Mucosa of stomach (tissue), 1 donor: ENCODE measurements around the gene RNF217.

Source experiments
- H3K27me3 ChIP-seq: one replicate; pipeline ENCODE4 v1.7.0; 2013; ENCODE audit warnings: mild to moderate bottlenecking, low read length; ENCODE audit not compliant: control insufficient read depth, insufficient read depth
- H3K36me3 ChIP-seq: one replicate; pipeline ENCODE4 v1.7.0; 2013; ENCODE audit warnings: low read length; ENCODE audit not compliant: control insufficient read depth, insufficient read depth
- H3K4me1 ChIP-seq: one replicate; pipeline ENCODE4 v1.7.0; 2013; ENCODE audit warnings: mild to moderate bottlenecking, low read length; ENCODE audit not compliant: control insufficient read depth, insufficient read depth
- H3K4me3 ChIP-seq: one replicate; pipeline ENCODE4 v1.7.0; 2013; ENCODE audit warnings: low read length
- H3K9ac ChIP-seq: one replicate; pipeline ENCODE4 v1.7.0; 2013; ENCODE audit warnings: mild to moderate bottlenecking, low read length, moderate library complexity
- H3K9me3 ChIP-seq: one replicate; pipeline ENCODE4 v1.7.0; 2013; ENCODE audit warnings: mild to moderate bottlenecking, low read length, moderate library complexity; ENCODE audit not compliant: control insufficient read depth
- donor health status: Pancreatic carcinoma.

The RNF217 gene

GRCh38 chr6:125009578-125009977 lies 47.3 kb downstream of the RNF217 start:
- Histone ChIP-seq H3K27me3 (no peaks in the 10 kb centered on the region), H3K4me3 (no peak overlapping the region), H3K36me3 (no peaks in the 10 kb centered on the region), H3K9ac (no peak overlapping the region), H3K9me3 (no peaks in the 10 kb centered on the region), H3K4me1 (peaks cover 8% of the 10 kb centered on the region)

- Histone ChIP-seq H3K4me1 (peaks cover 7% of the 10 kb centered on the region), H3K4me3 (no peak overlapping the region), H3K9ac (no peak overlapping the region), H3K36me3 (no peaks in the 10 kb centered on the region), H3K9me3 (no peaks in the 10 kb centered on the region), H3K27me3 (no peaks in the 10 kb centered on the region)
Measured at GRCh38 chr6:125013938-125014660, 51.9 kb downstream of the RNF217 start.

DNA sequence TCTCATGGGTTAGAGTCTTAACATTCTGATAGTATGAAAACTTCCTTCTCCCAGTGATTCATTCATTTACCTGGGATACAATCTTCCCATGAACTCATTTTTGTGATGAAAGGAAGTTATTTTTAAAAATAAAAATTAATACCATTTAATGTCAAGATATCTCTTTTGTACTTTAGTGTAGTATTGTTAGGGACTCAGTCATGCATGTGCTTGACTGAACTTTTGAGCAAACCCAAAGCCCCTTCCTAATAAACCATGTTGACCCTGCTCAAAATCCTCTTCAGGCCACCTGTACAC lies 52.4 kb downstream of the RNF217 start:
- no peak overlapping the region for H3K4me3 ChIP-seq
- H3K36me3 ChIP-seq, result no peaks in the 10 kb centered on the region
- H3K9me3 ChIP-seq, result no peaks in the 10 kb centered on the region
- H3K27me3 ChIP-seq, result no peaks in the 10 kb centered on the region
- H3K4me1 ChIP-seq, result peaks cover 2% of the 10 kb centered on the region
- no peak overlapping the region for H3K9ac ChIP-seq

DNA sequence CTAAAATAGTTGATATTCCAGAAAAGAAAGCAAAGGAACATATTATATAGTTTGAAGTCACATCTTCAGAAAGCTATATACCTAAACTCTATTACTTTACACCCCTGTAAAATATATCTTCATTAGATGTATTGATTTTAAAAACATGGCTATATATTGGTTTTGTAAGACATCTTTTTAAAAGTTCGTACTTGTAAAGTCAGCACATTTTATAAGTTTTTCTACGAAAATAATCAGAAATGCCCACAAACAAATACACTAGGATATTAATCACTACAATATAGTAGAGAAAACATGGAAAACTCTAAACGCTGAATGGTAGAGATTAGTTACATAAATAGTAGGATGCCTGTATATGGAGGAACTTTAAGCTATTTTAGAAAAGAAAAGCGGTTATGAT lies 52.9 kb downstream of the RNF217 start:
- no peaks in the 10 kb centered on the region for H3K4me1 ChIP-seq
- H3K36me3 ChIP-seq, result no peaks in the 10 kb centered on the region
- H3K4me3 ChIP-seq, result no peak overlapping the region
- H3K27me3 ChIP-seq, result no peaks in the 10 kb centered on the region
- H3K9me3 ChIP-seq, result no peaks in the 10 kb centered on the region
- H3K9ac ChIP-seq, result no peak overlapping the region

DNA sequence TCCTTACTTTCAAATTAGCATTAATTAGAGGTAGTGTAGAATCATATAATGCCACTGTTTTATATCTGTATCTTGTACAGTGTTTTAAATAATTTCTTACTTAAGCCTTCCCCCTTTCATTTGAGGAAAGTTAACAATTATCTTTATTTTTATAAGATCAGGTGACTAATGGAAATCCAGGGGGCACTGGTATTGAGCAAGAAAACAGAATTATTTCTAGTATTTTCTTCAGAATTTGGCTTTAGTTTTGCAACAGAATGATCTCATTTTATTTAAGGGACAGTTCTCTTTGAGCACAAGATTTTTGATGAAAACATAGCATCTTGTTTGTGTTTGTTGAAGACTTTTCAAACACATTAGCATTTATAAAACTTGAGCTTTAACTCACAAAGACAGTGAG lies 55.9 kb downstream of the RNF217 start:
- no peaks in the 10 kb centered on the region for H3K27me3 ChIP-seq
- H3K36me3 ChIP-seq, result no peaks in the 10 kb centered on the region
- no peak overlapping the region for H3K9ac ChIP-seq
- no peaks in the 10 kb centered on the region for H3K9me3 ChIP-seq
- no peaks in the 10 kb centered on the region for H3K4me1 ChIP-seq
- H3K4me3 ChIP-seq, result no peak overlapping the region

DNA sequence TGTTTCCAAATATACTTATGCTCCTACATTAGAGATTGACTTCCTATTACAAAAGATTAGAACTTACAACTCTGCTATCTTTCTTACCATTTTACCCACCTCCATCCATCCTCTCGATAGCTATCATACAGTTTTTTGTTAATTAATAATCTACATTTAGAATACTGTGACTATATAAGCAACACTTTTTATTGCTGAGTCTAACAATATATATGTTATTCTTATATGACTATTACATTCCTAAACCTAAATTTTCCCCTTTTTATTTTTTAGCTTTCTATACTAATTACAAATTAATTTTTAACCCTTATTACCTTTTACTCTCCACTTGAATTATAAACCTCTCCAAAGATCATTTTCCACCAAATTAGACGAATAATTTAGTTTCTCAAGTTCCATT lies 57.0 kb downstream of the RNF217 start:
- Histone ChIP-seq H3K9me3 (no peaks in the 10 kb centered on the region), H3K27me3 (no peaks in the 10 kb centered on the region), H3K36me3 (no peaks in the 10 kb centered on the region), H3K9ac (no peak overlapping the region), H3K4me3 (no peak overlapping the region), H3K4me1 (no peaks in the 10 kb centered on the region)

DNA sequence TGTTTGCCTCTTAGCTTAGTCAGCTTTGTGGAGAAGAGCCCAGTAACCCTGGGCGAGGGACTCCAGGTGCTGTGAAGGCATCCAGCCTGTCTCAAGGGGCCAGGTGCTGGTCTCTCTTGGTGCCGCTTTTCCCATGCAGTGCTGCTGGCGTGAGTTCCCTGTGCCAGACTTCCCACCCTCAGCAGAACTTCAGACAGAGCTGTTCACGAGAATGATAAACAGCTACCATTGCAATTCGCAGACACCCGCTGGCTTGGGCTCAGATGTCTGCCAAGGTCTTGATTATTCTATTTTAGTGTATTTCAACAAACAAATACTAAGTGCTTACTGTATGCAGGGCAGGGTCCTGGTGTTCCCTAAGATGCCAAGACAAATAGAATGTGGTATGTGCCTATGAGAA lies 57.7 kb downstream of the RNF217 start:
- Histone ChIP-seq H3K36me3 (no peaks in the 10 kb centered on the region), H3K27me3 (no peaks in the 10 kb centered on the region), H3K9ac (no peak overlapping the region), H3K4me3 (no peak overlapping the region), H3K4me1 (no peaks in the 10 kb centered on the region), H3K9me3 (no peaks in the 10 kb centered on the region)

GRCh38 chr6:125020385-125020784 lies 58.1 kb downstream of the RNF217 start:
- no peaks in the 10 kb centered on the region for H3K27me3 ChIP-seq
- no peak overlapping the region for H3K4me3 ChIP-seq
- H3K36me3 ChIP-seq, result no peaks in the 10 kb centered on the region
- no peaks in the 10 kb centered on the region for H3K9me3 ChIP-seq
- no peak overlapping the region for H3K9ac ChIP-seq
- H3K4me1 ChIP-seq, result no peaks in the 10 kb centered on the region

DNA sequence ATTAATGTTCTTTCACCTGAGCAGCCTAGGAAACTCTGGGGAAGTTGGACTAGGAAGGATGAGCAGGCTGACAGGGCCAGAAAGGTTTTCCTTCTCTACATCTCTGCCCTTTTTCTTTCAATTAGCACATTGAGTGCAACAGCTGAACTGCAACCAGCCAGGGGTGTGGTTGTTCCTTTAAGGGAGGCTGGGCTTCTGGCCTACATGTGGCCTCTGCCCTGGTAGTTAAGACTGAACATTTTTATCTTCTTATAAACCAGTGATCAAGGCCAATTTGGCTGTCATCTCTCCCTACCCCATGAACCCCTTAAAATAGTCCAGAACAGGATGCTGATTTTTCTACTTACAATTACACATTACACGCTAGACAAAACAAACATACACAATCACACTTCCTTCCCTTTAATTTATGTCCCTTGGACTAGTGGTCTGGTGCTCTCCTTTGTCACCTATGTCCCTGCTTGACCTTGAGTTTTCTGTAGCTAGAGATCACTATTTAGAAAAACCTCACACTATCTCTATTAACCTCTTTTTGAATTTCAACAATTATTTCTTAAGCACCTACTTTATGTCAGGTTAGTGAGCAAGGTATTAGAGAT lies 60.3 kb downstream of the RNF217 start:
- no peaks in the 10 kb centered on the region for H3K9me3 ChIP-seq
- no peaks in the 10 kb centered on the region for H3K27me3 ChIP-seq
- no peak overlapping the region for H3K9ac ChIP-seq
- H3K36me3 ChIP-seq, result no peaks in the 10 kb centered on the region
- H3K4me3 ChIP-seq, result no peak overlapping the region
- H3K4me1 ChIP-seq, result no peaks in the 10 kb centered on the region

DNA sequence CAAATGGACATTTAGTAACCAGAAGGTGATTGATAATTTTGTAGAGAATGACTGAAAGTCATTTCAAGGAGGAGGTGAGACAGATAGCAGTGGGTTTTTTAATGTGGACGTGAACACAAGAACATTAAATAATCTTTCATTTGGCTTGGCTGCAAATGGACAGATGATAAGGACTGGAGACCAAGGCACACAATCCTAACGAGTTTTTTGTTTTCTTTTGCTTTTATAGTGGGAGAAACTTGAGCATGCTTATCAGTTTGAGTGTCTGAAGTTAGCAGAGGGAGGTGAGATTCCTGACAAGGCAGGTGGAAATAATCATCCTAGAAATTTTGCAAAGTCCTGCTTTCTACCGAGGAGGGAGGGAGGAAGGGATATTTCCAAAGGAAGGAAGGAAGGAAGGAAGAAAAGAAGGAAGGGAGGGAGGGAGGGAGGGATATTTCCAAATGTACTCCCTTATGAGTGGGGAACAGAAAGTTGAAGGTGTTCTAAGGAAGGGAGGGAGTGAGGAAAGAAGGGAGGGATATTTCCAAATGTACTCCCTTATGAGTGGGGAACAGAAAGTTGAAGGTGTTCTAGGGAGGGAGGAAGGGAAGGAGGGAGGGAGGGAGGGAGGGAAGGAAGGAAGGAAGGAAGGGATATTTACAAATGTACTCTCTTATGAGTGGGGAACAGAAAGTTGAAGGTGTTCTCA lies 63.1 kb downstream of the RNF217 start:
- H3K27me3 ChIP-seq, result no peaks in the 10 kb centered on the region
- no peak overlapping the region for H3K9ac ChIP-seq
- H3K4me1 ChIP-seq, result no peaks in the 10 kb centered on the region
- no peaks in the 10 kb centered on the region for H3K9me3 ChIP-seq
- no peaks in the 10 kb centered on the region for H3K36me3 ChIP-seq
- no peak overlapping the region for H3K4me3 ChIP-seq

DNA sequence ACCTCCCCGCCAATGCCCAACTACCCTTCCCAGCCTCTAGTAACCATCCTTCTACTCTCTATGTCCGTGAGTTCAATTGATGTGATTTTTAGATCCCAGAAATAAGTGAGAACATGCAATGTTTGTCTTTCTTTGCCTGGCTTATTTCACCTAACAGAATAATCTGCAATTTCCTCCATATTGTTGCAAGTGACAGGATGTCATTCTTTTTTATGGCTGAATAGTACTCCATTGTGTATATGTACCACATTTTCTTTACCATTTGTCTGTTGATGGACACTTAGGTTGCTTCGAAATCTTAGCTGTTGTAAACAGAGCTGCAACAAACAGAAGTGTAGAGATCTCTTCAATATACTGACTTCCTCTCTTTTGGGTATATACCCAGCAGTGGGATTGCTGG lies 65.0 kb downstream of the RNF217 start:
- H3K4me3 ChIP-seq, result no peak overlapping the region
- H3K9me3 ChIP-seq, result no peaks in the 10 kb centered on the region
- no peaks in the 10 kb centered on the region for H3K4me1 ChIP-seq
- no peak overlapping the region for H3K9ac ChIP-seq
- H3K27me3 ChIP-seq, result no peaks in the 10 kb centered on the region
- H3K36me3 ChIP-seq, result no peaks in the 10 kb centered on the region

- Histone ChIP-seq H3K36me3 (no peaks in the 10 kb centered on the region), H3K4me3 (no peak overlapping the region), H3K4me1 (no peaks in the 10 kb centered on the region), H3K9ac (no peak overlapping the region), H3K9me3 (no peaks in the 10 kb centered on the region), H3K27me3 (no peaks in the 10 kb centered on the region)
Measured at GRCh38 chr6:125030969-125031368, 68.7 kb downstream of the RNF217 start.
